ENCODE measurements around the gene MYBPHL.

The MYBPHL gene

GRCh38 chr1:109306832-109307273 lies at the start of gene MYBPHL:
Gene MYBPHL (minus strand): TSS chr1:109307011. CDS start chr1:109306991, 20 bp downstream.
- no peak for FAIRE-seq
- DNase-seq (ENCODE audit: insufficient read length, low spot score): no peak

- DNase-seq (ENCODE audit: insufficient read length, low spot score) (no peak), FAIRE-seq (no peak)
These were observed 49.7 kb upstream of the MYBPHL start for GRCh38 chr1:109356505-109356904.

GRCh38 chr1:109354929-109355328 lies 48.1 kb upstream of the MYBPHL start:
- no peak for FAIRE-seq

GRCh38 chr1:109351457-109351856 lies 44.6 kb upstream of the MYBPHL start:
- FAIRE-seq: no peak
- no peak for DNase-seq (ENCODE audit: insufficient read length, low spot score)

More at GRCh38 chr1:109354929-109355328, 48.1 kb upstream of the MYBPHL start:
- no peak for DNase-seq (ENCODE audit: insufficient read length, low spot score)

- FAIRE-seq (no peak), DNase-seq (ENCODE audit: insufficient read length, low spot score) (no peak)
These were observed 43.8 kb upstream of the MYBPHL start for GRCh38 chr1:109350655-109351054.

- DNase-seq (ENCODE audit: insufficient read length, low spot score) (no peak), FAIRE-seq (no peak)
These were observed 43.4 kb upstream of the MYBPHL start for GRCh38 chr1:109350182-109350581.

GRCh38 chr1:109347511-109347910 lies 40.7 kb upstream of the MYBPHL start:
- no peak for FAIRE-seq

GRCh38 chr1:109341944-109342930 lies 35.4 kb upstream of the MYBPHL start:
- no peak for FAIRE-seq

More at GRCh38 chr1:109347511-109347910, 40.7 kb upstream of the MYBPHL start:
- DNase-seq (ENCODE audit: insufficient read length, low spot score): no peak

GRCh38 chr1:109338608-109339007 lies 31.8 kb upstream of the MYBPHL start:
- FAIRE-seq: no peak
- DNase-seq (ENCODE audit: insufficient read length, low spot score): no peak

More at GRCh38 chr1:109341944-109342930, 35.4 kb upstream of the MYBPHL start:
- no peak for DNase-seq (ENCODE audit: insufficient read length, low spot score)

GRCh38 chr1:109338091-109338490 lies 31.3 kb upstream of the MYBPHL start:
- DNase-seq (ENCODE audit: insufficient read length, low spot score) (no peak), FAIRE-seq (no peak)

- no peak for FAIRE-seq
These were observed 28.3 kb upstream of the MYBPHL start for GRCh38 chr1:109335091-109335490.

GRCh38 chr1:109331113-109331512 lies 24.3 kb upstream of the MYBPHL start:
- FAIRE-seq: no peak
- DNase-seq (ENCODE audit: insufficient read length, low spot score): no peak

More at GRCh38 chr1:109335091-109335490, 28.3 kb upstream of the MYBPHL start:
- DNase-seq (ENCODE audit: insufficient read length, low spot score): no peak

- DNase-seq (ENCODE audit: insufficient read length, low spot score): no peak
- FAIRE-seq: no peak
These were observed 20.5 kb upstream of the MYBPHL start for GRCh38 chr1:109327285-109327684.

GRCh38 chr1:109322974-109323373 lies 16.2 kb upstream of the MYBPHL start:
- FAIRE-seq (no peak), DNase-seq (ENCODE audit: insufficient read length, low spot score) (no peak)

- DNase-seq (ENCODE audit: insufficient read length, low spot score) (no peak), FAIRE-seq (no peak)
These were observed 12.3 kb upstream of the MYBPHL start for GRCh38 chr1:109319114-109319513.

- DNase-seq (ENCODE audit: insufficient read length, low spot score) (no peak), FAIRE-seq (no peak)
These were observed 9.7 kb upstream of the MYBPHL start for GRCh38 chr1:109316506-109316905.

- DNase-seq (ENCODE audit: insufficient read length, low spot score): no peak
- FAIRE-seq: no peak
These were observed 8.5 kb upstream of the MYBPHL start for GRCh38 chr1:109315288-109315687.

GRCh38 chr1:109314795-109315194 lies 8.0 kb upstream of the MYBPHL start:
- DNase-seq (ENCODE audit: insufficient read length, low spot score): no peak
- FAIRE-seq: no peak

- DNase-seq (ENCODE audit: insufficient read length, low spot score) (no peak), FAIRE-seq (no peak)
These were observed 6.4 kb upstream of the MYBPHL start for GRCh38 chr1:109312978-109313775.

- no peak for FAIRE-seq
- DNase-seq (ENCODE audit: insufficient read length, low spot score): no peak
These were observed 5.4 kb upstream of the MYBPHL start for GRCh38 chr1:109312246-109312645.

- DNase-seq (ENCODE audit: insufficient read length, low spot score) (no peak), FAIRE-seq (no peak)
These were observed 2.5 kb upstream of the MYBPHL start for GRCh38 chr1:109309347-109309746.

Data from HTR-8/SVneo (cell line).